ENCODE measurements around the gene PRDM4.

The PRDM4 gene

GRCh38 chr12:107685360-107686248, 75.3 kb downstream of the PRDM4 start, which contains the start of gene PWP1:
PWP1 (plus strand) TSS chr12:107685799; CDS start chr12:107685900, 101 bp downstream.
- DNase-seq (ENCODE audit: low read depth in 2 of 2): peak; percentile 90 to 91

GRCh38 chr12:107684990-107685359, 76.0 kb downstream of the PRDM4 start:
- peak in 1 of 2 experiments; percentile 15 for DNase-seq (ENCODE audit: low read depth in 2 of 2)

GRCh38 chr12:107684029-107684795, 76.7 kb downstream of the PRDM4 start:
- DNase-seq (ENCODE audit: low read depth in 2 of 2): no peak

Measured in stimulated activated CD4-positive, alpha-beta T cell treated with anti-CD3 and anti-CD28 coated beads, Interleukin-12 subunit alpha, Interleukin-12 subunit beta, amount 100 ng/mL, for 24 hours (primary cell).